Glomerular endothelial cell (primary cell): ENCODE data around the gene HECW1. TPM values are rescaled to one million over a fixed set of nuclear protein-coding genes. Genes with fewer than 3 reads are reported as not detected.
A peak's percentile ranks its signal among the peaks of the same experiment; 100 is the strongest.

ENCODE experiments used
- DNase-seq: peaks from one replicate; pipeline ENCODE4 v3.0.0-alpha.2; 2011; ENCODE audit warnings: low read depth, low spot score; ENCODE audit errors: extremely low read depth
- total RNA-seq: library from RNA; depleted of rRNA; stranded (reverse); fragments of >200 nt; gene quantifications from 2 replicates; pipeline ENCODE4 v1.2.3, GENCODE V29; 2015

HECW1 gene
- total RNA-seq, 1 donor from 2014 or later = not detected

- DNase-seq = no peak
These were observed 136.7 kb downstream of the HECW1 start for GRCh38 chr7:43248961-43249822.

GRCh38 chr7:43249823-43250145, 137.3 kb downstream of the HECW1 start:
- DNase-seq = no peak

GRCh38 chr7:43260980-43261878, 148.8 kb downstream of the HECW1 start:
- DNase-seq = peak; percentile 68

- no peak for DNase-seq
These were observed 152.7 kb downstream of the HECW1 start for GRCh38 chr7:43265139-43265538.

GRCh38 chr7:43273939-43274719, 161.7 kb downstream of the HECW1 start:
- DNase-seq = no peak

- no peak for DNase-seq
These were observed 162.3 kb downstream of the HECW1 start for GRCh38 chr7:43274752-43275151.

GRCh38 chr7:43276547-43276946, 164.1 kb downstream of the HECW1 start:
- no peak for DNase-seq

GRCh38 chr7:43278088-43278644, 165.7 kb downstream of the HECW1 start:
- no peak for DNase-seq

GRCh38 chr7:43281268-43281667, 168.8 kb downstream of the HECW1 start:
- no peak for DNase-seq

- DNase-seq = no peak
These were observed 171.3 kb downstream of the HECW1 start for GRCh38 chr7:43283706-43284105.

GRCh38 chr7:43289826-43290225, 177.4 kb downstream of the HECW1 start:
- DNase-seq = no peak

- DNase-seq = no peak
These were observed 178.5 kb downstream of the HECW1 start for GRCh38 chr7:43290978-43291377.

GRCh38 chr7:43291789-43292188, 179.3 kb downstream of the HECW1 start:
- no peak for DNase-seq

GRCh38 chr7:43292384-43292783, 179.9 kb downstream of the HECW1 start:
- no peak for DNase-seq

GRCh38 chr7:43294080-43294630, 181.7 kb downstream of the HECW1 start:
- DNase-seq = no peak

GRCh38 chr7:43295429-43295828, 183.0 kb downstream of the HECW1 start:
- no peak for DNase-seq

GRCh38 chr7:43296306-43296705, 183.9 kb downstream of the HECW1 start:
- DNase-seq = no peak

GRCh38 chr7:43298617-43299016, 186.2 kb downstream of the HECW1 start:
- DNase-seq = no peak

- DNase-seq = no peak
These were observed 187.7 kb downstream of the HECW1 start for GRCh38 chr7:43300121-43300520.

- peak; percentile 4 for DNase-seq
These were observed 189.8 kb downstream of the HECW1 start for GRCh38 chr7:43302211-43302711.
